GM12873 (cell line): Measurements from ENCODE around the gene ZNF724.

ENCODE experiments used
- TF ChIP-seq, protein P1 (sequence below): IDR thresholded peaks from 2 replicates; pipeline ENCODE4 v1.5.1; 2012; ENCODE audit warnings: low read depth, mild to moderate bottlenecking, moderate library complexity, low read length, control low read depth; ENCODE audit not compliant: insufficient read depth; ENCODE audit errors: missing control alignments

The ZNF724 gene

DNA sequence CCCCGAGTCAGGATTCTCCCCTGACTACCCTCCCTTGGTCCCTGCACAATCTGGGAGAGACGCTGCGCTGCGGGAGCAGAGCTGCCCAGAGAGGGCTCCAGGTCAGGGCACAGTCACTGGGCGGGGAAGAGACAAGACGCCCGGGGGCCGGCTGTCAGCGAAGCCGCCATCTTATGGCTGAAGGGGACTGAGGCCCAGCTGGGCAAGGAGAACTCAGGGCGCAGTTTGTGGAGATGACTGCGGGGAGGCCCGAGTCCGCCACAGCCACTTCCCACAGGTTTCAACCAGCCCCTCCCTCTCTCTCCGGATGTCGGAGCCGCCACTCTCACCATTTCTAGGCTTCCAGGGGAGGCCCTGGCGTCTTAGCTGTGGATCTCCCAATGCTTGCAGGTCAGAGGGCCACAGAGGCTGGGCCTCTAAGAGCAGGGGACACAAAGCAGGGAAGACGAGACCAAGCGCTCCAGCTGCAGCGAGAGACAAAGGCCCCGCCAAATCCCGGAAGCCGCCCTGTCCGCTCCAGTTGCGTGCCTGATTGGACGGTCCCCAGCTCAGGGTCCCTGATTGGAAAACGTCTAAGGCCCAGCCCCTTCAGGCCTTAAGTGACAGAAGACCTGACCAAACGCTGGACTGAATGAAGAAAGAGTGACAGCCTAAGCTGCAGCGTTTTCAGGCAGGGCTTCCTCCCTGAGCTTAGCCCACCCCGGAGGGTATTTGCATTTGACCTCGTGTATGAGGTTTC, at the start of gene ZNF724:
ZNF724 (minus strand) TSS at position 484 of the 739 bp plus-strand sequence; CDS start at position 332, 152 bp downstream.
- TF ChIP-seq, protein P1, sequence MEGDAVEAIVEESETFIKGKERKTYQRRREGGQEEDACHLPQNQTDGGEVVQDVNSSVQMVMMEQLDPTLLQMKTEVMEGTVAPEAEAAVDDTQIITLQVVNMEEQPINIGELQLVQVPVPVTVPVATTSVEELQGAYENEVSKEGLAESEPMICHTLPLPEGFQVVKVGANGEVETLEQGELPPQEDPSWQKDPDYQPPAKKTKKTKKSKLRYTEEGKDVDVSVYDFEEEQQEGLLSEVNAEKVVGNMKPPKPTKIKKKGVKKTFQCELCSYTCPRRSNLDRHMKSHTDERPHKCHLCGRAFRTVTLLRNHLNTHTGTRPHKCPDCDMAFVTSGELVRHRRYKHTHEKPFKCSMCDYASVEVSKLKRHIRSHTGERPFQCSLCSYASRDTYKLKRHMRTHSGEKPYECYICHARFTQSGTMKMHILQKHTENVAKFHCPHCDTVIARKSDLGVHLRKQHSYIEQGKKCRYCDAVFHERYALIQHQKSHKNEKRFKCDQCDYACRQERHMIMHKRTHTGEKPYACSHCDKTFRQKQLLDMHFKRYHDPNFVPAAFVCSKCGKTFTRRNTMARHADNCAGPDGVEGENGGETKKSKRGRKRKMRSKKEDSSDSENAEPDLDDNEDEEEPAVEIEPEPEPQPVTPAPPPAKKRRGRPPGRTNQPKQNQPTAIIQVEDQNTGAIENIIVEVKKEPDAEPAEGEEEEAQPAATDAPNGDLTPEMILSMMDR = no peak

DNA sequence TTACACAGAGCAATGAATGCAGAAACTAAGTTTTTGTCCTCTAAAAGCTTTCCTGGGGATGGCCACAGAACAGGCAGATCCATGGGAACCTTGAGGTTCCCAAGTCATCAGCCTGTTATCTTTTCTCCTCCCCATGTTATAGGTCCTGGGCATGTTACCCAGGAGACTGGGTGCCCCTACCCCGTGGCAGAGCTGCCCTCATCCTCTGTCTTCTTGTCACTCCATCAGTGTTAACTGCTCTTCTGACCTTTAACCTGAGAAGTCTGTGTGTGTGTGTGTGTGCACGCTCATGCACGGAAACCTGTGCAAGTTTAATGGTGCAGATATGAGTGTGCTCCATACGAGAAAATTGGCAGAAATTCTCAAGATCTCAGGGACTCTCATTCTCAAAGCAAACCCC, 43.9 kb upstream of the ZNF724 start:
- TF ChIP-seq, protein P1 = no peak

DNA sequence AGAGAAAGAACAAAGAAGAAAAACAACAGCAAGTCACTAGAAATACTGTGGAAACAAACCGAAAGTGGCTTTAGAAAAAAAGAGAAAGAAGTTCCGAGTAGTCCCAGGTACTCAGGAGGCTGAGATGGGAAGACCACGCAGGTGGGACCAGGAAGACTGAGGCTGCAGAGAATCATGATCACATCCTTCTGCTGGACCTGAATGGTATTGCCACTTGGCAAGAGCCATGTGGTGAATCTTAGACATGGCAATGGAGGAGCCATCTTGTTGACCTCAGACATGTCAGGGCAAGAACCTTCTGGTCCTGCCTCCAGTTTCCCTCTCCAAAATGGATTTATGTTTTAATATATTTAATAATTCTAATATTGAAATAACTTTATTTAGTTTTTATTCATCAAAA, 37.4 kb upstream of the ZNF724 start:
- TF ChIP-seq, protein P1 = peak; percentile 16

DNA sequence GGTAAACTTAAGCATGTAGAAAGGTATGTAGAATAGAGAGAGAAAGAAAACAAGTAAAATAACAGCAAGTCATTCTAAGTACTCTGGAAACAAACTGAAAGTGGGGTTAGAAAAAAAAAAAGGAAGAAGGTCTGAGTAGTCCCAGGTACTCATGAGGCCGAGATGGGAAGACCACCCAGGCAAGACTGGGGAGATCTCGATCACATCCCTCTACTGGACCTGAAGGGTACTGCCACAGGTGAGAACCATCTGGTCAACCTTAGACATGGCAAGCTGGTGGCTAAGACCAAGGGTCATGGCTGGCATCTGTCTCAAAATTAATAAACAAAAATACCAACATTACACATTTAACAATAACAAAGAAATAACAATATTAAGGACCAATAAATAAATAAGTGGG, 36.3 kb upstream of the ZNF724 start:
- TF ChIP-seq, protein P1 = peak; percentile 62

DNA sequence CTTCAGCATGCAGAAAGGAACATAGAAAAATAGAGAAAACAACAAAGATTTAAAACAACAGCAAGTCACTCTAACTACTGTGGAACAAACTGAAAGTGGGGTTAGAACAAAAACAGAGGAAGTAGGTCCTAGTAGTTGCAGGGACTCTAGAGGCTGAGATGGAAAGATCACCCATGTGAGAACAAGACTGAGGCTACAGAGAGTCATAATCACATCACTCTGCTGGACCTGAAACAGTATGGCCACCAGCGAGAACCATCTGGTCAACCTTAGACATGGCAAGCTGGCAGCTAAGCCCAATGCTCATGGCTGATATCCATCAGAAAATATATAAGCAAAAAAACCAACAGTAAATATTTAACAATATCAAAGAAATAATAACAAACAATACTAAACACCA, 35.8 kb upstream of the ZNF724 start:
- TF ChIP-seq, protein P1 = no peak

DNA sequence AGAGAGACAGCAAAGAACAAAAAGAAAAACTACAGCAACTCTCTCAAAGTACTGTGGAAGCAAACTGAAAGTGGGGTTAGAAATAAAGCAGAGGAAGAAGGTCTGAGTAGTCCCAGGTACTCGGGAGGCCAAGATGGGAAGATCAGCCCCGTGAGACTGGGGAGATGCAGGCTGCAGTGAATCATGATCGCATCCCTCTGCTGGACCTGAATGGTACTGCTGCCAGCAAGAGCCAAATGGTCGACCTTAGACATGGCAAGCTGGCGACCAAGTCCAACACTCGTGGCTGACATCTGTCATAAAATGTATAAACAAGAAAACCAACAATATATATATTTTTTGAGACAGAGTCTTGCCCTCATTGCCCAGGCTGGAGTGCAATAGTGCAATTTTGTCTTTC, 33.7 kb upstream of the ZNF724 start:
- TF ChIP-seq, protein P1 = peak; percentile 78

DNA sequence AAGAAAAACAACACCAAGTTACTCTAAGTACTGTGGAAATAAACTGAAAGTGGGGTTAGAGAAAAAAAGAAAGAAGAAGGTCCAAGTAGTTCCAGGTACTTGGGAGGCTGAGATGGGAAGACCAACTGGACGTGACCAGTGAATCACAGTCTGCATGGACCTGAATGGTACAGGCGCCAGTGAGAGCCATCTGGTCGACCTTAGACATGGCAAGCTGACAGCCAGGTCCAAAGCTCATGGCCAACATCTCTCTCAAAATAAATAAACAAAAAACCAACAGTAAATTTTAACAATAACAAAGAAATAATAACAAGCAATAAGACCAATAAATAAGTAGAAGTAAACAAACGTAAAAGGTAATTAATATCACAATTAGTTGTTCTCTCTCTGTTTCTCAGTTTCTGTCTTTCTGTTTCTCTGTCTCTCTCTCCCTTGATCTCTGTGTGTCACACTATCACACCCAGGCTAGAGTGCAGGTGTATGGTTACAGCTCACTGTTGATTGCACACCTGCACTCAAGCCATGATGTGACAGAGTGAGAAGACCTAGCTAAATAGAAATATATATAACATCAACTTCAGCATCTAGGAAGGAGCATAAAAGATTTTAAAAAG, 31.6 kb upstream of the ZNF724 start:
- TF ChIP-seq, protein P1 = no peak
